Peyer's patch (tissue), 4 donors: ENCODE measurements around the gene FGGY.

Experiments used
- POLR2A ChIP-seq, 2 donors: fragments of 450-650 bp; IDR thresholded peaks; one replicate each; pipeline ENCODE4 v1.5.1; 2017; ENCODE audit warnings: antibody characterized with exemption in 2 of 2, mild to moderate bottlenecking in 2 of 2, moderate library complexity in 2 of 2
- TF ChIP-seq, protein P1 (sequence below), 6 experiments: fragments of 450-650 bp in 4 of 6; fragments of 200-600 bp in 2 of 6; sonication (generic) in 1 of 6; IDR thresholded peaks; one replicate each; pipeline ENCODE4 v1.5.1; 2017 to 2019; ENCODE audit warnings: antibody characterized with exemption in 6 of 6, mild to moderate bottlenecking in 3 of 6, moderate library complexity in 1 of 6

DNA sequence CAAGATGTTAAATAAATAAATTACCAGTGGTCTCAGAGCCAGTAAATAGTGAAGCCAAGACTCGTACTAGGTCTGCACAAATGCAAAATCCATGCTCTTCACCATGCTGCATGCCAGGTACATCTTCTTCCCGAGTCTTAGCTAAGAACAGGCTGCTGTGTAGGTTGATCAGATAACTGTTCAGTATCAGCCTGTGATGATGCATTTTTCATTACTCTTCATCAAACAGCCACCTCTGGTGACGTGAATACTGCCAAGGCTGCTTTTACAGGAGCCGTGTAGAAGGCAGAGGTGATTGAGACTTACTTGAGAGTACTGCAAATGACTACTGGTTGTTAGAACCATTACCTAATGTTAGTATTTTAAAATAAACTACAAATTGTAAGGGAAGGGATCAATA is 478.6 kb downstream of the FGGY start:
- TF ChIP-seq, protein P1, sequence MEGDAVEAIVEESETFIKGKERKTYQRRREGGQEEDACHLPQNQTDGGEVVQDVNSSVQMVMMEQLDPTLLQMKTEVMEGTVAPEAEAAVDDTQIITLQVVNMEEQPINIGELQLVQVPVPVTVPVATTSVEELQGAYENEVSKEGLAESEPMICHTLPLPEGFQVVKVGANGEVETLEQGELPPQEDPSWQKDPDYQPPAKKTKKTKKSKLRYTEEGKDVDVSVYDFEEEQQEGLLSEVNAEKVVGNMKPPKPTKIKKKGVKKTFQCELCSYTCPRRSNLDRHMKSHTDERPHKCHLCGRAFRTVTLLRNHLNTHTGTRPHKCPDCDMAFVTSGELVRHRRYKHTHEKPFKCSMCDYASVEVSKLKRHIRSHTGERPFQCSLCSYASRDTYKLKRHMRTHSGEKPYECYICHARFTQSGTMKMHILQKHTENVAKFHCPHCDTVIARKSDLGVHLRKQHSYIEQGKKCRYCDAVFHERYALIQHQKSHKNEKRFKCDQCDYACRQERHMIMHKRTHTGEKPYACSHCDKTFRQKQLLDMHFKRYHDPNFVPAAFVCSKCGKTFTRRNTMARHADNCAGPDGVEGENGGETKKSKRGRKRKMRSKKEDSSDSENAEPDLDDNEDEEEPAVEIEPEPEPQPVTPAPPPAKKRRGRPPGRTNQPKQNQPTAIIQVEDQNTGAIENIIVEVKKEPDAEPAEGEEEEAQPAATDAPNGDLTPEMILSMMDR (IDR thresholded peaks at IDR 0.05) = no peak
- TF ChIP-seq POLR2A (IDR thresholded peaks at IDR 0.05) = no peak
